ENCODE measurements around the gene PMM1.

GRCh38 chr22:41579997-41580355 lies 9.7 kb downstream of the PMM1 start:
- TF ChIP-seq CTCF (IDR thresholded peaks at IDR 0.05), result no peak
- TF ChIP-seq ZFX (IDR thresholded peaks at IDR 0.05; ENCODE audit: borderline replicate concordance), result no peak

Measured in 22Rv1 (cell line).